AG09319 (cell line): Measurements from ENCODE around the gene NCOA5.

Experiments used
- DNase-seq: peaks from one replicate; pipeline ENCODE4 v3.0.0-alpha.2; 2010; ENCODE audit warnings: low read depth; ENCODE audit errors: extremely low read depth
- TF ChIP-seq, protein P1 (sequence below): IDR thresholded peaks from 2 replicates; pipeline ENCODE4 v1.5.1; 2011; ENCODE audit warnings: low read depth, mild to moderate bottlenecking, inconsistent platforms, low read length, moderate library complexity

The NCOA5 gene

GRCh38 chr20:46132705-46133120, 43.0 kb upstream of the NCOA5 start:
- TF ChIP-seq, protein P1, sequence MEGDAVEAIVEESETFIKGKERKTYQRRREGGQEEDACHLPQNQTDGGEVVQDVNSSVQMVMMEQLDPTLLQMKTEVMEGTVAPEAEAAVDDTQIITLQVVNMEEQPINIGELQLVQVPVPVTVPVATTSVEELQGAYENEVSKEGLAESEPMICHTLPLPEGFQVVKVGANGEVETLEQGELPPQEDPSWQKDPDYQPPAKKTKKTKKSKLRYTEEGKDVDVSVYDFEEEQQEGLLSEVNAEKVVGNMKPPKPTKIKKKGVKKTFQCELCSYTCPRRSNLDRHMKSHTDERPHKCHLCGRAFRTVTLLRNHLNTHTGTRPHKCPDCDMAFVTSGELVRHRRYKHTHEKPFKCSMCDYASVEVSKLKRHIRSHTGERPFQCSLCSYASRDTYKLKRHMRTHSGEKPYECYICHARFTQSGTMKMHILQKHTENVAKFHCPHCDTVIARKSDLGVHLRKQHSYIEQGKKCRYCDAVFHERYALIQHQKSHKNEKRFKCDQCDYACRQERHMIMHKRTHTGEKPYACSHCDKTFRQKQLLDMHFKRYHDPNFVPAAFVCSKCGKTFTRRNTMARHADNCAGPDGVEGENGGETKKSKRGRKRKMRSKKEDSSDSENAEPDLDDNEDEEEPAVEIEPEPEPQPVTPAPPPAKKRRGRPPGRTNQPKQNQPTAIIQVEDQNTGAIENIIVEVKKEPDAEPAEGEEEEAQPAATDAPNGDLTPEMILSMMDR: peak; percentile 82
- DNase-seq: peak; percentile 7

GRCh38 chr20:46131396-46131795, 41.6 kb upstream of the NCOA5 start:
- TF ChIP-seq, protein P1: no peak

DNA sequence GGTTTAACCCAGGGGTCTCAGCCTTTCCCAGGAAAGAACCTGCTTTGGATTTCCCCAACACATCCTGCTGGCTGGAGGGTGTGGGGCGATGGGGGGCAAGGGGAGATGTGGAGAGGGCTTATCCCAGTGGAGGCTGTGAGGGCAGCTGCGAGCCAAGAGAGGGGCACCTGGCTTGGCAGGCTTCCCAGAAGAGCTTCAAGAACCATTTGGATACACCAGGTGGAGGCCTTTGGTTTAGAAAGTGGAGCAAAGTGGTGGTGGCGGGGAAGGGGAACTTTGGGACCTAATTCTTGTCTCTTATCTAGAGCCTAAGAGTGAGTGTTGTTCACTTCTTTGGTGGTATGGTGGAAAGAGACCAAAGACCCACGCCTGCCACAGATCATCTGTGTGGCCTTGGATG, 40.8 kb upstream of the NCOA5 start:
- DNase-seq: no peak
- TF ChIP-seq, protein P1: no peak

More at GRCh38 chr20:46131396-46131795, 41.6 kb upstream of the NCOA5 start:
- peak; percentile 10 for DNase-seq

DNA sequence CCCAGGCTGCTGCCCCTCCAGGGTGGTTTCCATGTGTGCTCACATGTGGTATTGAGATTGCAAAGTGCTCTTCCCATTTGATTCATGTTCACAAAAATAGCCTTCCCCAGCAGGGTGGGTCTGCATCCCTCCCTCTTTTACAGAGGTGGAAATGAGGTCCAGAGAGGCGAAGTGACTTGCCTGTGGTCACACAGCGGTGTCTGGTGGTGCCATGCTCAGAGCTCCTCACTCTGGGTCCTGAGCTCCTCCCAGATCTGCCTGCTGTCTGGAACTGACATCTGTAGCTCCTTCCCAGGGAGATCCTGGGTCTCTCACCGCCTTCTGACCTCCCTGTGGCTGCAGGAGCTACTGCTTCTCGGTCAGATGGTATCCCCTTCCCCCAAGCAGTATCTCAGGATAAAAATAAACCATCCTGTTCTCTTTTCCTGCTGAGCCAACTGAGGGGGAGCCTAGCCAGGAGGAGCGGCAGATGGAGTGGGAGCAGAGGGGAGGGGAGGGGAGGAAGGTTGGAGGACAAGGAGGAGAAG, 40.3 kb upstream of the NCOA5 start:
- TF ChIP-seq, protein P1: no peak
- DNase-seq: no peak

DNA sequence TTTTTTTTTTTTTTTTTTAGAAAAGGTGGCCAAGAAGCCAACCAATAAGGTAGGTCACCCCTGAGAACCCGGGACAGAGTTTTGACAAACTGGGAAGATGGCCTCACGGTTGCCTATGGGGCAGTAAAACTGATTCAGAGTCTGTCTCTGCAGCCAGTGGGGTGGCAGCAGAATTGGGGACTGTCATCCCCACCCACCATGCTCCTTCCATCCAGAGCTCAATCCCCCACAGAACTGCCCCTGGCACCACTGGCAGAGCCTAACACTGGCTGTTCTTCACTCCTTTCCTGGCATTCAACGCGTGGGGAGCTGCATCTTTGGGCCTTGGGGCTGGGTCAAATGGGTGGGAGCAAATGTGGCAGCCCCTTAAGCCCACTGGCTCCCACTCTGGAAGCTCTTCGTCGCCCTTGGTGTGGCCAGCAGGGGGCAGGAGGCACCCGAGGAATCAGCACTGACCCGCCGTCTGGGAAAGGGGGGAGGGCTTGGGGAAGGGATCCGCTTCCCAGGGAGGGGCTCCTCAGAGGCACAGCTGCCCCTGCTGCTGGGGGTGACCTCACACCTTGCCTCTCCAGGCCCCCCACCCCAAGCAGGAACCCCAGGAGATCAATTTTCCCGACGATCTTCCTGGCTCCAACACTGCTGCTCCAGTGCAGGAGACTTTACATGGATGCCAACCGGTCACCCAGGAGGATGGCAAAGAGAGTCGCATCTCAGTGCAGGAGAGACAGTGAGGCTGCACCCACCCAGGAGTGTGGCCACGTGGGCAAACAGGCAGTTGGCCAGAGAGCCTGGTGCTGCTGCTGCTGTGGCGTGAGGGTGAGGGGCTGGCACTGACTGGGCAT, 38.8 kb upstream of the NCOA5 start:
- DNase-seq: no peak
- TF ChIP-seq, protein P1: peak; percentile 47

- no peak for DNase-seq
- TF ChIP-seq, protein P1: no peak
Observed at GRCh38 chr20:46127396-46128010, 37.7 kb upstream of the NCOA5 start.

DNA sequence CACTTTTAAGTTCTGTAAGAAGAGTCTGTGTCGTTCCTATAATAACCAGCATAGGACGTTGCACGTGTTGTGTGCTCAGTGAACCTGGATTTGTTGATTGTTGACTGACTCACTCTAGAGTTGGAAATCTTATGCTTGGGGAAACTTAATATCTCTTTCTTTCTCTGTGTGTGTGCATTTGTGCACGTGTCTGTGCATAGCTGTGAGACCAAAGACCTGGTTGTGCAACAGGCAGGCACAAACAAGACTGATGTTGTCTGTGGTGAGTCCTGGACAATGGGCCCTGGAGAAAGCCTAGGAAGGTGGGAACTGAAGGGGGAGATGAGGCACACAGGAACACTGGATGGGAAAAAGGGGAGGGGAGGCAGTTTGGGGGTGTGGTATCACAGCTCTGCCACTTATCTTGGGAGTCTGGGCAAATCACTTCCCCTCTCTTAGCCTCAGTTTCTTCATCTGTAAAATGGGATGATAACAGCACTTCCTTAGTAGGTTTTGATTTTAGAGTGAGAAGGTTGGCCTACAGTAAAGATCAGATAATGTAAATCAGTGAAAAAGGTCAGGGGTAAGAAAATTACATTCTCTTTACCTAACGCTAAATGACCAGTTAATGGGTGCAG, 36.8 kb upstream of the NCOA5 start:
- no peak for DNase-seq
- TF ChIP-seq, protein P1: no peak
